Gastrocnemius medialis (tissue), 4 donors: ENCODE results near the gene PDZRN3.

Source experiments
- POLR2A ChIP-seq, 2 donors: fragments of 450-650 bp; IDR thresholded peaks; one replicate each; pipeline ENCODE4 v1.6.1; 2017; ENCODE audit warnings: antibody characterized with exemption in 2 of 2, mild to moderate bottlenecking in 2 of 2, moderate library complexity in 2 of 2
- TF ChIP-seq, protein P1 (sequence below), 5 experiments: fragments of 450-650 bp in 3 of 5; fragments of 200-600 bp in 2 of 5; sonication (generic) in 2 of 5; IDR thresholded peaks in 4 of 5; conservative IDR thresholded peaks in 1 of 5; 1 replicate in 4 of 5; 2 replicates in 1 of 5; pipeline ENCODE4 v1.5.1; 2016 to 2019; ENCODE audit warnings: antibody characterized with exemption in 5 of 5, mild to moderate bottlenecking in 3 of 5, moderate library complexity in 3 of 5

DNA sequence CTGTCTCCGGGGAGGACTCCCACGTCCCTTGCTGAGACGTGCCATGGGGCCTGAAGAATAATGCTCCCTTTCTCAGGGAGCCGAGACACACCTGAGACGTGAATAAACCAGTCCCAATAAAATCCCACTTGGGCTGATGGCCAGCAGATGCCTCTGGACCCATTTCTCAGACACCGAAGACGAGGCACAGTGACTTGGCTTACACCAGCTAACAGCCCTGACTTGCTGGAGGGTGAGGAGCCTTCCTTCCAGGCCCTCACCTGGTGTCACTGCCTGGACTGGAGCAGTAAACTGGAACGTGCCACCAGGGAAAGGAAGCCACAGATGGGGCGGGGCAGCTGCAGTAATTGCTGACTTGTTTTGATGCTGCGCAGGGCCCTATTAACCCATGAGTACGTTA is 189.7 kb downstream of the PDZRN3 start:
- TF ChIP-seq, protein P1, sequence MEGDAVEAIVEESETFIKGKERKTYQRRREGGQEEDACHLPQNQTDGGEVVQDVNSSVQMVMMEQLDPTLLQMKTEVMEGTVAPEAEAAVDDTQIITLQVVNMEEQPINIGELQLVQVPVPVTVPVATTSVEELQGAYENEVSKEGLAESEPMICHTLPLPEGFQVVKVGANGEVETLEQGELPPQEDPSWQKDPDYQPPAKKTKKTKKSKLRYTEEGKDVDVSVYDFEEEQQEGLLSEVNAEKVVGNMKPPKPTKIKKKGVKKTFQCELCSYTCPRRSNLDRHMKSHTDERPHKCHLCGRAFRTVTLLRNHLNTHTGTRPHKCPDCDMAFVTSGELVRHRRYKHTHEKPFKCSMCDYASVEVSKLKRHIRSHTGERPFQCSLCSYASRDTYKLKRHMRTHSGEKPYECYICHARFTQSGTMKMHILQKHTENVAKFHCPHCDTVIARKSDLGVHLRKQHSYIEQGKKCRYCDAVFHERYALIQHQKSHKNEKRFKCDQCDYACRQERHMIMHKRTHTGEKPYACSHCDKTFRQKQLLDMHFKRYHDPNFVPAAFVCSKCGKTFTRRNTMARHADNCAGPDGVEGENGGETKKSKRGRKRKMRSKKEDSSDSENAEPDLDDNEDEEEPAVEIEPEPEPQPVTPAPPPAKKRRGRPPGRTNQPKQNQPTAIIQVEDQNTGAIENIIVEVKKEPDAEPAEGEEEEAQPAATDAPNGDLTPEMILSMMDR (IDR thresholded peaks at IDR 0.05 in 4 of 5, conservative IDR thresholded peaks at IDR 0.05 in 1 of 5): no peak
- TF ChIP-seq POLR2A (IDR thresholded peaks at IDR 0.05): no peak
